AG09319 (cell line): ENCODE results near the gene KCNAB1.

Experiments
- DNase-seq: peaks from one replicate; pipeline ENCODE4 v3.0.0-alpha.2; 2010; ENCODE audit warnings: low read depth; ENCODE audit errors: extremely low read depth
- CTCF ChIP-seq: IDR thresholded peaks from 2 replicates; pipeline ENCODE4 v1.5.1; 2011; ENCODE audit warnings: low read depth, mild to moderate bottlenecking, inconsistent platforms, low read length, moderate library complexity

KCNAB1 gene

DNA sequence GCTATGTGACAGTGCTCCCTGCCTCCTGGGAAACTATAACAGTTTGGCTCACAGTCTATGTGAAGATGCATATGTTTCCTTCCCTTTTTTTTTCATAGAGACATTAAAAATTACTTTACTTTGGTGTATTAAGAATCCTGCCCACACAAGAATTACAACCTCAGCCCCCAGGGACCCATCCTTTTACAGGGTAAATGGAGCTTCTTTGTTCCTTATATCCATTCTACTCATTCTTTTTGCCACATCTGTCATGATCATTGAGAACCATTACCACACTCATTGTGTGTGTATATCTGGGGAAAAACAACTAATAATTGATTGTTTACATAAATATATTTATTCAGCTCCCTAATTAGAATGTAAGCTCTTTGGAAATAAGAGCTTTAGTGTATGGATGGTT, 277.2 kb downstream of the KCNAB1 start:
- TF ChIP-seq CTCF, result no peak
- no peak for DNase-seq

GRCh38 chr3:156400062-156400461, 279.7 kb downstream of the KCNAB1 start:
- TF ChIP-seq CTCF, result no peak
- DNase-seq, result no peak

GRCh38 chr3:156400735-156401134, 280.4 kb downstream of the KCNAB1 start:
- TF ChIP-seq CTCF, result no peak
- no peak for DNase-seq

DNA sequence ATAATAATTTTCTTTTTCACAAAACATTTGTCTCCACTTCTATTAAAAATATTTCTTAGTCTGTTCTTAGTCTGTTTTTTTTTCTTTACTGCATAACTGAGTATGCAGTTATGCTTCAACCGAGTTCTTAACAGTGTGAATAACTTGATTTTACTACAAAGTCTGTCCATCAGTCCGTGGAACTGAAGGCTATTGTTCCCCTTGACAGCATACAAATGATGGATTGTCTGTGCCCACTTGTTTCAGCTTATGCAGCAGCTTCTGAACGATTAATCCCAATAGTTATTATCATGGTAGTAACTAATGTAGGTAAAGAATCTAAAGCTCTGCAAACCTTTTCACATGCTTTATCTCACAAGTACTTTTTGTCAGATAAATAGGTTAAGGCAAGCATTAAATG, 283.8 kb downstream of the KCNAB1 start:
- DNase-seq, result no peak
- TF ChIP-seq CTCF, result no peak

GRCh38 chr3:156406393-156406792, 286.0 kb downstream of the KCNAB1 start:
- DNase-seq, result no peak
- TF ChIP-seq CTCF, result no peak

- TF ChIP-seq CTCF, result no peak
Measured at GRCh38 chr3:156407617-156408225, 287.3 kb downstream of the KCNAB1 start.

GRCh38 chr3:156409694-156410093, 289.3 kb downstream of the KCNAB1 start:
- no peak for TF ChIP-seq CTCF
- DNase-seq, result no peak

More at GRCh38 chr3:156407617-156408225, 287.3 kb downstream of the KCNAB1 start:
- no peak for DNase-seq
